Keratinocyte (primary cell): ENCODE results near the gene DCTN3. TPM values are rescaled to one million over a fixed set of nuclear protein-coding genes. Genes with fewer than 3 reads are reported as not detected.

ENCODE experiments used
- DNase-seq: peaks from one replicate; pipeline ENCODE4 v3.0.0-alpha.2; 2011; ENCODE audit warnings: low read depth, missing footprints, low spot score
- FAIRE-seq: peaks from 2 replicates; lab custom pipeline; 2011; peaks lifted over from hg19 to GRCh38; lab: Jason Lieb, UNC
- H2AFZ ChIP-seq: 2 replicates; pipeline ENCODE4 v1.6.0; 2012; ENCODE audit warnings: low read length, control low read depth, inconsistent platforms; ENCODE audit not compliant: control insufficient read depth
- H3K27ac ChIP-seq: 2 replicates; pipeline ENCODE4 v1.5.1; 2011; ENCODE audit warnings: low read length; ENCODE audit not compliant: control insufficient read depth, insufficient read depth
- H3K27me3 ChIP-seq: 3 replicates; pipeline ENCODE4 v1.6.0; 2011; ENCODE audit warnings: low read length; ENCODE audit not compliant: control insufficient read depth, insufficient read depth; ENCODE audit errors: extremely low read depth
- H3K36me3 ChIP-seq, 2 experiments: 2 replicates in 1 of 2; 3 replicates in 1 of 2; pipeline ENCODE4 v1.5.1; 2011; ENCODE audit warnings: low read length in 2 of 2, mild to moderate bottlenecking in 1 of 2; ENCODE audit not compliant: control insufficient read depth in 2 of 2, insufficient read depth in 2 of 2; ENCODE audit errors: extremely low read depth in 1 of 2
- H3K4me1 ChIP-seq: 3 replicates; pipeline ENCODE4 v1.5.1; 2011; ENCODE audit warnings: low read length; ENCODE audit not compliant: control insufficient read depth, insufficient read depth; ENCODE audit errors: extremely low read depth
- H3K4me2 ChIP-seq: 3 replicates; pipeline ENCODE4 v1.6.0; 2011; ENCODE audit warnings: low read depth, low read length; ENCODE audit not compliant: control insufficient read depth, insufficient read depth; ENCODE audit errors: extremely low read depth
- H3K4me3 ChIP-seq, 3 experiments: fragments of 200-600 bp in 1 of 3; sonication (generic) in 1 of 3; 2 replicates in 2 of 3; 3 replicates in 1 of 3; pipeline ENCODE4 v1.5.1; 2011 to 2016; ENCODE audit warnings: low read length in 3 of 3, mild to moderate bottlenecking in 3 of 3, control low read depth in 2 of 3, inconsistent platforms in 1 of 3, low read depth in 1 of 3, mixed read lengths in 1 of 3, mixed run types in 1 of 3, moderate library complexity in 1 of 3; ENCODE audit not compliant: control insufficient read depth in 2 of 3, insufficient read depth in 2 of 3; ENCODE audit errors: extremely low read depth in 1 of 3
- H3K79me2 ChIP-seq: 2 replicates; pipeline ENCODE4 v1.6.0; 2012; ENCODE audit warnings: low read length; ENCODE audit not compliant: control insufficient read depth, insufficient read depth
- H3K9ac ChIP-seq: 3 replicates; pipeline ENCODE4 v1.6.0; 2011; ENCODE audit warnings: low read length; ENCODE audit not compliant: control insufficient read depth, insufficient read depth; ENCODE audit errors: extremely low read depth
- H3K9me1 ChIP-seq: 3 replicates; pipeline ENCODE4 v1.6.0; 2011; ENCODE audit warnings: low read length; ENCODE audit not compliant: control insufficient read depth, insufficient read depth; ENCODE audit errors: extremely low read depth
- H3K9me3 ChIP-seq: 2 replicates; pipeline ENCODE4 v1.5.1; 2012; ENCODE audit warnings: low read depth, low read length; ENCODE audit not compliant: control insufficient read depth
- H4K20me1 ChIP-seq: 3 replicates; pipeline ENCODE4 v1.6.0; 2011; ENCODE audit warnings: low read length; ENCODE audit not compliant: control insufficient read depth, insufficient read depth; ENCODE audit errors: extremely low read depth
- CTCF ChIP-seq, 3 experiments: IDR thresholded peaks in 1 of 3; conservative IDR thresholded peaks in 1 of 3; optimal IDR thresholded peaks in 1 of 3; 2 replicates in 2 of 3; 3 replicates in 1 of 3; pipeline versions ENCODE3 to v1.5.1; 2011; ENCODE audit warnings: low read length in 3 of 3, mild to moderate bottlenecking in 3 of 3, moderate library complexity in 2 of 3, control low read depth in 1 of 3, inconsistent platforms in 1 of 3; ENCODE audit not compliant: insufficient read depth in 2 of 3; ENCODE audit errors: extremely low read depth in 1 of 3
- EZH2 ChIP-seq: IDR thresholded peaks from one replicate; pipeline ENCODE4 v1.6.1; 2012; ENCODE audit warnings: inconsistent platforms, mild to moderate bottlenecking, low read length, moderate library complexity
- dilution Hi-C: fragments of 300-500 bp; cut with MboI; formaldehyde crosslinking; loops from one replicate; pipeline ENCODE4 v1.7.0; 2020; ENCODE audit warnings: low sequenced_read_pairs; ENCODE audit not compliant: extremely low pct_ligation_motif_present
- polyA plus RNA-seq, 5 experiments: library from polyadenylated mRNA; depleted of rRNA in 3 of 5; stranded (reverse) in 3 of 5; stranded (forward) in 1 of 5; unstranded in 1 of 5; fragments of >200 nt; gene quantifications; 1 replicate in 1 of 5; 2 replicates in 3 of 5; 3 replicates in 1 of 5; pipeline versions ENCODE4 v1.2.1 to v1.2.3, GENCODE V29; 2011 to 2012; ENCODE audit warnings: missing spikeins in 2 of 5, low read depth in 1 of 5, low replicate concordance in 1 of 5

DCTN3 gene
- polyA plus RNA-seq, 1 donor (not counting 4 experiments of a cell fraction or from before 2014, with no cell fraction given), result 106 TPM

DNA sequence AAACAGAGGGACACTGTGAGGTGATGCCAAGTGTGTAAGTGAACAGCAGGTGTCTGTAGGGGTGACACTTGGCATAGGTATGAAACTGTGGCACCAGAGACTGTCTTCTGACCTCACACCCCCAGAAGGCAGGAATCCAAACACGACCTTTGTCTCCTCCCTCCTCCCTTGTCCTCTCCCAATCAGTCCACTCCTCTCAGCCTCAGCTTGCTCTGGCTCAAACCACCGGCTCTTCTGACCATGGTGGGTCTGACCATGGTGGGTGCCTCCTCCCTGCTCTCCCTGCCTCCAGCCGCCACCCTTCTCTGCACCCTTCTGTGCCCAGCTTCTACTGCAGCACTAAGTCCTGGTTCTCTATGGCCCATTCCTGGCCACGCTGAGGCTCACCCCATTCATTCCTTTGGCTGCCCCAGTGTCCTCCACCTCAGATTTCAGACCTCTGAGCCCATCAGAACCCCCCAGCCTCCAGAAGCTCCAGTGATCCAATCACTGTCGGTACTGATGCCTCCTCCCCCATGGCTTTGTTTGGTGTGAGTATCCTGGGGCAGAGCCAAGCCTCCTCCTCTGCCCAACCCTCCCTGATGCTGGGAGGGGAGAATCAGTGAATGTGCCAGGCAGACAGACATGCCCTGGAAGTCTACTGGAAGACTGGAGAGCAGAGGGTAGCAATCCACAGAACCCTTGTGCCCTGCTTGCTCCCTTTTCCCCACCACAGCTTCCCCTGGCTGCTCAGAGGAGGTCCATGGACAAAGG is 10.3 kb upstream of the DCTN3 start:
- H3K4me3 ChIP-seq, result no peak overlapping the region
- H3K36me3 ChIP-seq, result peaks cover 9 to 12% of the 10 kb centered on the region in 2 experiments
- no peaks in the 10 kb centered on the region for H3K9me3 ChIP-seq
- TF ChIP-seq EZH2, result no peak
- no peak for TF ChIP-seq CTCF (optimal IDR thresholded peaks at IDR 0.05 in 1 of 3, IDR thresholded peaks at IDR 0.05 in 1 of 3, conservative IDR thresholded peaks at IDR 0.05 in 1 of 3; ENCODE audit: extremely low read depth in 1 of 3, insufficient read depth in 2 of 3, low read length in 3 of 3)
- peak; percentile 44 for FAIRE-seq
- DNase-seq, result no peak
- peaks cover 6% of the 10 kb centered on the region for H3K79me2 ChIP-seq
- dilution Hi-C loops, result no loop called here
- H3K4me1 ChIP-seq, result peaks cover 8% of the 10 kb centered on the region
- H3K27me3 ChIP-seq, result peaks cover 42% of the 10 kb centered on the region
- no peak overlapping the region for H3K9ac ChIP-seq
- no peak overlapping the region for H2AFZ ChIP-seq
- H4K20me1 ChIP-seq, result peaks cover 2% of the 10 kb centered on the region
- no peaks in the 10 kb centered on the region for H3K9me1 ChIP-seq
- H3K27ac ChIP-seq, result no peak overlapping the region
- H3K4me2 ChIP-seq, result no peak overlapping the region

GRCh38 chr9:34629491-34629808 is 9.2 kb upstream of the DCTN3 start:
- no peaks in the 10 kb centered on the region for H3K79me2 ChIP-seq
- TF ChIP-seq EZH2 (peak; percentile 43), CTCF (optimal IDR thresholded peaks at IDR 0.05 in 1 of 3, IDR thresholded peaks at IDR 0.05 in 1 of 3, conservative IDR thresholded peaks at IDR 0.05 in 1 of 3; ENCODE audit: extremely low read depth in 1 of 3, insufficient read depth in 2 of 3, low read length in 3 of 3) (no peak)
- dilution Hi-C loops, result no loop called here
- no peaks in the 10 kb centered on the region for H4K20me1 ChIP-seq
- peak overlapping the region; percentile 47 for H3K4me2 ChIP-seq
- H3K9me3 ChIP-seq, result no peaks in the 10 kb centered on the region
- H2AFZ ChIP-seq, result no peak overlapping the region
- no peak overlapping the region for H3K27ac ChIP-seq
- FAIRE-seq, result no peak
- H3K4me1 ChIP-seq, result peaks cover 5% of the 10 kb centered on the region
- H3K9ac ChIP-seq, result no peak overlapping the region
- peak overlapping the region in 1 of 3 experiments; percentile 38 for H3K4me3 ChIP-seq
- H3K36me3 ChIP-seq, result peaks cover 0 to 1% of the 10 kb centered on the region in 2 experiments
- no peaks in the 10 kb centered on the region for H3K9me1 ChIP-seq
- peaks cover 47% of the 10 kb centered on the region for H3K27me3 ChIP-seq
- DNase-seq, result no peak
